ENCODE measurements around the gene EVC2. TPM values are rescaled to one million over a fixed set of nuclear protein-coding genes. Genes with fewer than 3 reads are reported as not detected.

Gene EVC2
- total RNA-seq, 1 donor from 2014 or later, result 6.1 TPM

- no peak for DNase-seq (ENCODE audit: low spot score)
Observed at GRCh38 chr4:5517372-5517771, 191.0 kb downstream of the EVC2 start.

GRCh38 chr4:5515646-5516045, 192.7 kb downstream of the EVC2 start:
- DNase-seq (ENCODE audit: low spot score), result no peak

Other genes with a start within 250 kb of the EVC2 start
- gene EVC, start 2.6 kb upstream of the EVC2 start, total RNA-seq, result 24.1 TPM
- 1.3 TPM for gene CRMP1, start 184.5 kb upstream of the EVC2 start, total RNA-seq

Measured in ureter (tissue), 1 donor.